EL (cell line): ENCODE data around the gene ATXN7L3B.

Source experiments
- DNase-seq: peaks from one replicate; pipeline ENCODE4 v3.0.0-alpha.2; 2016

ATXN7L3B gene

GRCh38 chr12:74552201-74552600, 14.6 kb downstream of the ATXN7L3B start:
- DNase-seq, result no peak

- DNase-seq, result no peak
Observed at GRCh38 chr12:74559728-74560127, 22.1 kb downstream of the ATXN7L3B start.

GRCh38 chr12:74563927-74564326, 26.3 kb downstream of the ATXN7L3B start:
- no peak for DNase-seq

GRCh38 chr12:74578486-74578885, 40.9 kb downstream of the ATXN7L3B start:
- no peak for DNase-seq

- DNase-seq, result no peak
Observed at GRCh38 chr12:74579446-74579845, 41.8 kb downstream of the ATXN7L3B start.

GRCh38 chr12:74579981-74580380, 42.3 kb downstream of the ATXN7L3B start:
- DNase-seq, result no peak

- DNase-seq, result no peak
Observed at GRCh38 chr12:74581439-74581838, 43.8 kb downstream of the ATXN7L3B start.

GRCh38 chr12:74584483-74585062, 46.9 kb downstream of the ATXN7L3B start:
- DNase-seq, result no peak

GRCh38 chr12:74586251-74586650, 48.6 kb downstream of the ATXN7L3B start:
- no peak for DNase-seq
